Endothelial cell (in vitro differentiated cells): ENCODE measurements around the gene IGSF6. TPM values are rescaled to one million over a fixed set of nuclear protein-coding genes. Genes with fewer than 3 reads are reported as not detected.

Experiments used
- DNase-seq: peaks from one replicate; pipeline ENCODE4 v3.0.0; 2021; ENCODE audit warnings: low spot score
- H3K27ac Mint-ChIP-seq: one replicate; pipeline ENCODE4 v1.8.0; 2021; ENCODE audit warnings: mixed read lengths, inconsistent platforms; ENCODE audit not compliant: unreplicated experiment
- H3K27me3 Mint-ChIP-seq: one replicate; pipeline ENCODE4 v1.8.0; 2021; ENCODE audit warnings: mild to moderate bottlenecking, moderate library complexity, mixed read lengths, inconsistent platforms; ENCODE audit not compliant: unreplicated experiment
- H3K36me3 Mint-ChIP-seq: one replicate; pipeline ENCODE4 v1.8.0; 2021; ENCODE audit warnings: mild to moderate bottlenecking, low read depth, mixed read lengths, inconsistent platforms; ENCODE audit not compliant: unreplicated experiment
- H3K4me1 Mint-ChIP-seq: one replicate; pipeline ENCODE4 v1.8.0; 2021; ENCODE audit warnings: mild to moderate bottlenecking, mixed read lengths, inconsistent platforms; ENCODE audit not compliant: unreplicated experiment
- H3K4me3 Mint-ChIP-seq: one replicate; pipeline ENCODE4 v1.8.0; 2021; ENCODE audit warnings: mild to moderate bottlenecking, mixed read lengths, inconsistent platforms; ENCODE audit not compliant: unreplicated experiment
- H3K9me3 Mint-ChIP-seq: one replicate; pipeline ENCODE4 v1.8.0; 2021; ENCODE audit warnings: mixed read lengths, inconsistent platforms; ENCODE audit not compliant: unreplicated experiment
- total RNA-seq: library from RNA; stranded (reverse); fragmentation: NEBNext Ultra II Directional; extraction: Animal tissue kit (Norgen Biotek cat#: 25700); gene quantifications from one replicate; pipeline ENCODE4 v1.2.1, GENCODE V29; 2021; ENCODE audit not compliant: unreplicated experiment
- TF ChIP-seq, protein P1 (sequence below): fragments of 200-600 bp; sonication (generic); IDR thresholded peaks from one replicate; pipeline ENCODE4 v1.5.0; 2021; ENCODE audit warnings: antibody characterized with exemption; ENCODE audit not compliant: unreplicated experiment

IGSF6 gene
- total RNA-seq, 1 donor from 2014 or later: not detected

DNA sequence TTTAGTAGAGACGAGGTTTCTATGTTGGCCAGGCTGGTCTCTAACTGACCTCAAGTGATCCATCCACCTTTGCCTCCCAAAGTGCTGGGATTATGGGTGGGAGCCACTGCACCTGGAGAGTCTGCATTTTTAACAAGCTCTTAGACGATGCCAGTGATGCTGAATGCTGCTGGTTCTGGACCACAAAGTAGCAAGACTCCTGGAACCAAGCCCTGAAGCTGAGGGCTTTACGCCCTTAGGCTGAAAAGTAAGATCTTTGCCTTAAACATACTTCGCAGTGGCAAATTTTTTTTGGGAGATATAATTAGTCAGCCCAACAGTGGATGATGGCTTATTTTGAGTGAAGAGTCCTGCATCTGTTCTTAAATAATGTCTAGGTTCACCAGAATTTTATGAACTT lies 39.0 kb downstream of the IGSF6 start:
- Mint-ChIP-seq H3K27ac (no peak overlapping the region), H3K4me1 (peaks cover 39% of the 10 kb centered on the region), H3K4me3 (no peak overlapping the region), H3K36me3 (no peaks in the 10 kb centered on the region), H3K9me3 (no peaks in the 10 kb centered on the region), H3K27me3 (peaks cover 2% of the 10 kb centered on the region)
- TF ChIP-seq, protein P1, sequence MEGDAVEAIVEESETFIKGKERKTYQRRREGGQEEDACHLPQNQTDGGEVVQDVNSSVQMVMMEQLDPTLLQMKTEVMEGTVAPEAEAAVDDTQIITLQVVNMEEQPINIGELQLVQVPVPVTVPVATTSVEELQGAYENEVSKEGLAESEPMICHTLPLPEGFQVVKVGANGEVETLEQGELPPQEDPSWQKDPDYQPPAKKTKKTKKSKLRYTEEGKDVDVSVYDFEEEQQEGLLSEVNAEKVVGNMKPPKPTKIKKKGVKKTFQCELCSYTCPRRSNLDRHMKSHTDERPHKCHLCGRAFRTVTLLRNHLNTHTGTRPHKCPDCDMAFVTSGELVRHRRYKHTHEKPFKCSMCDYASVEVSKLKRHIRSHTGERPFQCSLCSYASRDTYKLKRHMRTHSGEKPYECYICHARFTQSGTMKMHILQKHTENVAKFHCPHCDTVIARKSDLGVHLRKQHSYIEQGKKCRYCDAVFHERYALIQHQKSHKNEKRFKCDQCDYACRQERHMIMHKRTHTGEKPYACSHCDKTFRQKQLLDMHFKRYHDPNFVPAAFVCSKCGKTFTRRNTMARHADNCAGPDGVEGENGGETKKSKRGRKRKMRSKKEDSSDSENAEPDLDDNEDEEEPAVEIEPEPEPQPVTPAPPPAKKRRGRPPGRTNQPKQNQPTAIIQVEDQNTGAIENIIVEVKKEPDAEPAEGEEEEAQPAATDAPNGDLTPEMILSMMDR: no peak
- DNase-seq: no peak

DNA sequence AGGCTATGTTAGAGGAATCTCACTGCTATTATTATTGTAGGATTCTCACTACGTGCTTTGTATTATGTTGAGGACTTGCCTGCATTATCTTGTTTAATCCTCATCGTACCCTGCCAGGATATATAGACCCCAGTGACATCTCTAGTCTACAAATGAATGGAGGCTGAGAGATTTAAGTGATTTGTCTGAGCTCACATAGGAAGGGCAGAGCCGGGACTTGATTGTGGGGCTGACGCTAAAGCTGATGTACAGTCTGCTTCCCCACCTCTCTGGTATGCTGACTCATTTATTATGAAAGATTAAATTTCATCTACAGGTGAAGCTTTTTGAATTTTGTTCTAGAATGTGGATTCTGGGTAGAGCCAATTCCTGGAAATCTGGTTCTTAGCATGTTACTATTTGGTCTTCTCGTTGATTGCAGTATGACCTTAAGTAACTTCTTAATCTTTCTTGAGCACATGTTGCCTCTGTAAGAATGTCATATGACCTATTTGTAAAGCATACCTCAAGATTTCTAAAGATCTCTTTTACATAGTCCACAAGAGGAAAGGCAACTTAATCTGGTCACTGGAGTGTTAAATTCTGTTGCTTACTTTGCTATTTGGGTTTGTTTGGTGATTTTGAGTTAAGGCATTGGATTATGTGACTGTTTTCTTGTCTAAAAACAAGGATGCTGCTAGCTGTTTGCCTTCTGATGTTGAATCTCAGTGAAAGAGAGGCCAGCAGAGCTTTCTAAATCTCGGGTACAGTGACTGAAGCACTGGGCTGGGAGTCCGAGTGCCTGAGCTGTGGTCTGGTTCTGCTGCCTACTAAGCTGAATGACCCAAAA lies 40.6 kb downstream of the IGSF6 start:
- H3K36me3 Mint-ChIP-seq: no peaks in the 10 kb centered on the region
- no peaks in the 10 kb centered on the region for H3K9me3 Mint-ChIP-seq
- no peak overlapping the region for H3K27ac Mint-ChIP-seq
- peaks cover 2% of the 10 kb centered on the region for H3K27me3 Mint-ChIP-seq
- H3K4me1 Mint-ChIP-seq: peaks cover 41% of the 10 kb centered on the region
- H3K4me3 Mint-ChIP-seq: no peak overlapping the region
- TF ChIP-seq, protein P1: no peak
- no peak for DNase-seq

DNA sequence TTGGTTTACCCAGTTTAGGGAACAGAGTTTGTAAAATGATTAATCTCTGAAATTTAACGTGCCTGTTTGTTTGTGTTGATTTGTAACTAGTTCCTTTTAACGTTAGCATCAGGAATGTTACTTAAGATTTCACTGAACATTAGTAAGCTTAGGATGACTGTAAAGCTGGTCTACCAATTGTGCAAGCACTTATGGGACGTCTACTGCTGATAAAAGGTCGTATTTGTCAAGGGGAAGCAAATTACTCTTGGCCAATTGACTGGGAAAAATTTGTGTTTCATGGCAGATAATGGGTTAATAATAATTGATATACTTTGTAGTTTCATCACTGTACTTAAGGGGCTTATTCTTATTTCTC lies 41.2 kb downstream of the IGSF6 start:
- DNase-seq: no peak
- no peaks in the 10 kb centered on the region for H3K9me3 Mint-ChIP-seq
- peaks cover 35% of the 10 kb centered on the region for H3K4me1 Mint-ChIP-seq
- TF ChIP-seq, protein P1: no peak
- H3K27ac Mint-ChIP-seq: no peak overlapping the region
- no peaks in the 10 kb centered on the region for H3K36me3 Mint-ChIP-seq
- H3K4me3 Mint-ChIP-seq: no peak overlapping the region
- H3K27me3 Mint-ChIP-seq: no peaks in the 10 kb centered on the region

DNA sequence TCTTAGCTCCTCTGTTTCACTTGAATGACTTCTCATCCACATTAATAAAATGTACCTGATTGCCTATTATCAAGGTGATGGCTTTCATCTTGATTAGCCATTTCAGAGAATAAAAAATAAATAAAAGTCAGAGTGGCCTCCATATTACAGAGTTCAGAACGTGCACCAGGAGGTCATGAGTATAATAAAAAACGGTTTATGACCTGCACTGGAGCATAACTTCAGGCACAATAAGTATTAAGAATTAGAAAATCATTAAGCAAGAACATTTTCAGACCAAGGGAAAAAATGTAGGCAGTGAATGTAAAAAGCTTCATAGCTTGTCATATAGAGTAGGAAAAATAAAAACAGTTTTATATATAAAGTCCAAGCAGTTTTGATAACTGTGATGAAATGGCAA lies 41.6 kb downstream of the IGSF6 start:
- DNase-seq: no peak
- Mint-ChIP-seq H3K36me3 (no peaks in the 10 kb centered on the region), H3K27me3 (no peaks in the 10 kb centered on the region), H3K9me3 (no peaks in the 10 kb centered on the region), H3K4me1 (peaks cover 31% of the 10 kb centered on the region), H3K27ac (no peak overlapping the region), H3K4me3 (no peak overlapping the region)
- TF ChIP-seq, protein P1: no peak

DNA sequence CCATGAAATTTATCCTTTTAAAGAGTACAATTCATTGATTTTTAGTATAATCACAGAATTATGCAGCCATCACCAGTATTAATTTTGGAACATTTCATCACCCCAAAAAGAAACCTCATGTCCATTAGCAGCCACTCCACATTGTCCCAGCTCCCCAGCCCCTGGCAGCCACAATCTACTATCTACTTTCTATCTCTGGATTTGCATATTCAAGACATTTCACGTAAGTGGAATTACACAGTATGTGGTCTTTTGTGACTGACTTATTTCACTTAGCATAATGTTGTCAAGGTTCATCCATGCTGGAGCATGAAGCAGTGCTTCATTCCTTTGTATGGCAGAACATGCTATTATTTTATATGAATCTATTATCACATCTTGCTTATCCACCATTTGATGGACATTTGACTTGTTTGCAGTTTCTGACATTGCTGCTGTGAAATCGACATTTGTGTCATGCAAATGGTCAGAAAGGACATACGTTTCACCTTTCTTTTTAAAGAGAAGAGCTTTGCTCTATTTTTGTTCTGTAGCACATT lies 42.3 kb downstream of the IGSF6 start:
- Mint-ChIP-seq H3K9me3 (no peaks in the 10 kb centered on the region), H3K27me3 (no peaks in the 10 kb centered on the region), H3K27ac (no peak overlapping the region), H3K4me1 (peaks cover 24% of the 10 kb centered on the region), H3K4me3 (no peak overlapping the region), H3K36me3 (no peaks in the 10 kb centered on the region)
- TF ChIP-seq, protein P1: no peak
- no peak for DNase-seq
